ENCODE measurements around the gene STAT4. TPM values are rescaled to one million over a fixed set of nuclear protein-coding genes. Genes with fewer than 3 reads are reported as not detected.

STAT4 gene
- polyA plus RNA-seq, 1 of the 3 experiments (the other 2 are of a cell fraction) = 0.12 TPM

GRCh38 chr2:191061381-191061980 lies 89.3 kb downstream of the STAT4 start:
- no peak overlapping the region for H3K4me3 ChIP-seq (ENCODE audit: low read depth in 2 of 2, low read length in 1 of 2)
- DNase-seq = no peak
- no peaks in the 10 kb centered on the region for H3K9me3 ChIP-seq
- H3K79me2 ChIP-seq (ENCODE audit: insufficient read depth) = no peaks in the 10 kb centered on the region
- ChIA-PET CTCF (interaction anchor here (3.2 to 4.7 kb wide), 2 partner anchors 9 to 12 kb away, joined by 7 to 37 read pairs; no protein-coding TSS in a partner anchor), POLR2A (no interaction called here)
- H3K4me2 ChIP-seq = no peak overlapping the region
- H4K20me1 ChIP-seq (ENCODE audit: insufficient read depth) = no peaks in the 10 kb centered on the region
- TF ChIP-seq RFX5 (IDR thresholded peaks at IDR 0.05; ENCODE audit: low read length) (no peak), FOSL2 (IDR thresholded peaks at IDR 0.05; ENCODE audit: borderline replicate concordance, low read depth) (no peak), SIN3A (IDR thresholded peaks at IDR 0.05; ENCODE audit: borderline replicate concordance, low read depth, low read length) (no peak), CHD2 (IDR thresholded peaks at IDR 0.05; ENCODE audit: low read length, partially characterized antibody) (no peak), POLR2AphosphoS5 (IDR thresholded peaks at IDR 0.05; ENCODE audit: low read depth, low read length) (no peak), NRF1 (IDR thresholded peaks at IDR 0.05; ENCODE audit: low read depth, low read length) (no peak), REST (IDR thresholded peaks at IDR 0.05; ENCODE audit: low read depth, low read length) (no peak), EP300 (IDR thresholded peaks at IDR 0.05; ENCODE audit: borderline replicate concordance in 1 of 2, low read depth in 1 of 2, low read length in 1 of 2) (no peak), NFIC (IDR thresholded peaks at IDR 0.05; ENCODE audit: borderline replicate concordance) (no peak), TEAD4 (IDR thresholded peaks at IDR 0.05; ENCODE audit: borderline replicate concordance, insufficient read depth) (no peak), USF2 (IDR thresholded peaks at IDR 0.05; ENCODE audit: borderline replicate concordance, low read depth, low read length) (no peak), FOXJ3 (CRISPR knock-in tag; IDR thresholded peaks at IDR 0.05) (no peak), RXRA (IDR thresholded peaks at IDR 0.05; ENCODE audit: borderline replicate concordance, low read depth) (no peak), TCF12 (IDR thresholded peaks at IDR 0.05) (no peak), CTCF (IDR thresholded peaks at IDR 0.05) (no peak), IRF3 (IDR thresholded peaks at IDR 0.05; ENCODE audit: low read depth, low read length) (no peak), SMC3 (IDR thresholded peaks at IDR 0.05; ENCODE audit: low read depth, low read length) (no peak), MXI1 (IDR thresholded peaks at IDR 0.05; ENCODE audit: low read depth, low read length) (no peak)
- TF ChIP-seq, protein P1, sequence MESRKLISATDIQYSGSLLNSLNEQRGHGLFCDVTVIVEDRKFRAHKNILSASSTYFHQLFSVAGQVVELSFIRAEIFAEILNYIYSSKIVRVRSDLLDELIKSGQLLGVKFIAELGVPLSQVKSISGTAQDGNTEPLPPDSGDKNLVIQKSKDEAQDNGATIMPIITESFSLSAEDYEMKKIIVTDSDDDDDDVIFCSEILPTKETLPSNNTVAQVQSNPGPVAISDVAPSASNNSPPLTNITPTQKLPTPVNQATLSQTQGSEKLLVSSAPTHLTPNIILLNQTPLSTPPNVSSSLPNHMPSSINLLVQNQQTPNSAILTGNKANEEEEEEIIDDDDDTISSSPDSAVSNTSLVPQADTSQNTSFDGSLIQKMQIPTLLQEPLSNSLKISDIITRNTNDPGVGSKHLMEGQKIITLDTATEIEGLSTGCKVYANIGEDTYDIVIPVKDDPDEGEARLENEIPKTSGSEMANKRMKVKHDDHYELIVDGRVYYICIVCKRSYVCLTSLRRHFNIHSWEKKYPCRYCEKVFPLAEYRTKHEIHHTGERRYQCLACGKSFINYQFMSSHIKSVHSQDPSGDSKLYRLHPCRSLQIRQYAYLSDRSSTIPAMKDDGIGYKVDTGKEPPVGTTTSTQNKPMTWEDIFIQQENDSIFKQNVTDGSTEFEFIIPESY (IDR thresholded peaks at IDR 0.05; ENCODE audit: borderline replicate concordance, low read depth) = no peak
- TF ChIP-seq, protein P2, sequence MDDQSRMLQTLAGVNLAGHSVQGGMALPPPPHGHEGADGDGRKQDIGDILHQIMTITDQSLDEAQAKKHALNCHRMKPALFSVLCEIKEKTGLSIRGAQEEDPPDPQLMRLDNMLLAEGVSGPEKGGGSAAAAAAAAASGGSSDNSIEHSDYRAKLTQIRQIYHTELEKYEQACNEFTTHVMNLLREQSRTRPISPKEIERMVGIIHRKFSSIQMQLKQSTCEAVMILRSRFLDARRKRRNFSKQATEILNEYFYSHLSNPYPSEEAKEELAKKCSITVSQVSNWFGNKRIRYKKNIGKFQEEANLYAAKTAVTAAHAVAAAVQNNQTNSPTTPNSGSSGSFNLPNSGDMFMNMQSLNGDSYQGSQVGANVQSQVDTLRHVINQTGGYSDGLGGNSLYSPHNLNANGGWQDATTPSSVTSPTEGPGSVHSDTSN (IDR thresholded peaks at IDR 0.05) = no peak
- no peaks in the 10 kb centered on the region for H3F3A ChIP-seq (replicated peaks; ENCODE audit: insufficient read depth)
- 72% methylated on average over 4 of the region's 4 CpGs for WGBS (ENCODE audit: low lambda C conversion rate)
- H3K36me3 ChIP-seq (replicated peaks in 1 of 2; ENCODE audit: control insufficient read depth in 1 of 2, insufficient read depth in 2 of 2, low read length in 1 of 2) = no peaks in the 10 kb centered on the region
- H3K4me1 ChIP-seq (ENCODE audit: control insufficient read depth in 1 of 2, insufficient read depth in 2 of 2, low read depth in 1 of 2, low read length in 1 of 2) = no peaks in the 10 kb centered on the region
- H3K9me2 ChIP-seq = no peaks in the 10 kb centered on the region
- no peak overlapping the region for H2AFZ ChIP-seq (ENCODE audit: low read depth)
- H3K9ac ChIP-seq = no peak overlapping the region
- no peak overlapping the region for H3K27ac ChIP-seq (ENCODE audit: low read depth in 2 of 2, low read length in 1 of 2)
- H3K27me3 ChIP-seq (ENCODE audit: insufficient read depth) = no peaks in the 10 kb centered on the region
